HFFc6 (cell line): ENCODE results near the gene EOMES. TPM values are rescaled to one million over a fixed set of nuclear protein-coding genes. Genes with fewer than 3 reads are reported as not detected.
A peak's percentile ranks its signal among the peaks of the same experiment; 100 is the strongest.

Experiments
- DNase-seq: peaks from one replicate; pipeline ENCODE4 v3.0.0-alpha.2; 2018
- H3K27ac Mint-ChIP-seq: 2 replicates; pipeline ENCODE4 v1.8.0; 2020; ENCODE audit warnings: mild to moderate bottlenecking, mixed read lengths
- H3K27me3 Mint-ChIP-seq: 2 replicates; pipeline ENCODE4 v1.8.0; 2021; ENCODE audit warnings: mild to moderate bottlenecking, moderate library complexity, mixed read lengths; ENCODE audit not compliant: insufficient read depth
- H3K36me3 Mint-ChIP-seq: 2 replicates; pipeline ENCODE4 v1.8.0; 2021; ENCODE audit warnings: low read depth, mixed read lengths
- H3K4me1 Mint-ChIP-seq: 2 replicates; pipeline ENCODE4 v1.8.0; 2020; ENCODE audit warnings: low read depth, mixed read lengths
- H3K4me3 Mint-ChIP-seq: 2 replicates; pipeline ENCODE4 v1.8.0; 2020; ENCODE audit warnings: mild to moderate bottlenecking, moderate library complexity, mixed read lengths
- H3K9me3 Mint-ChIP-seq: 2 replicates; pipeline ENCODE4 v1.8.0; 2020; ENCODE audit warnings: mild to moderate bottlenecking, mixed read lengths
- CTCF ChIP-seq: fragments of 200-600 bp; sonication (generic); IDR thresholded peaks from 2 replicates; pipeline ENCODE4 v1.5.0; 2021; ENCODE audit warnings: antibody characterized with exemption, mild to moderate bottlenecking
- total RNA-seq, 6 experiments: library from RNA; stranded (reverse); fragmentation: NEBNext Ultra II Directional; extraction: Animal tissue kit (Norgen Biotek cat#: 25700); gene quantifications; 2 replicates in 1 of 6; 3 replicates in 5 of 6; pipeline ENCODE4 v1.2.3, GENCODE V29; 2021

The EOMES gene
- total RNA-seq, 6 experiments from 2014 or later = not detected

GRCh38 chr3:27670619-27671018 is 51.5 kb downstream of the EOMES start:
- H3K36me3 Mint-ChIP-seq = no peaks in the 10 kb centered on the region
- peaks cover 31% of the 10 kb centered on the region for H3K4me1 Mint-ChIP-seq
- no peak for TF ChIP-seq CTCF
- H3K27ac Mint-ChIP-seq = no peak overlapping the region
- H3K27me3 Mint-ChIP-seq = no peaks in the 10 kb centered on the region; the same call in none of the 2 replicates
- H3K4me3 Mint-ChIP-seq = no peak overlapping the region
- H3K9me3 Mint-ChIP-seq = no peaks in the 10 kb centered on the region
- no peak for DNase-seq

GRCh38 chr3:27669591-27669990 is 52.5 kb downstream of the EOMES start:
- no peaks in the 10 kb centered on the region for H3K9me3 Mint-ChIP-seq
- no peaks in the 10 kb centered on the region for H3K36me3 Mint-ChIP-seq
- peaks cover 21% of the 10 kb centered on the region for H3K4me1 Mint-ChIP-seq
- no peaks in the 10 kb centered on the region; the same call in none of the 2 replicates for H3K27me3 Mint-ChIP-seq
- no peak for TF ChIP-seq CTCF
- DNase-seq = no peak
- H3K27ac Mint-ChIP-seq = no peak overlapping the region
- no peak overlapping the region for H3K4me3 Mint-ChIP-seq

- no peak for TF ChIP-seq CTCF
- H3K36me3 Mint-ChIP-seq = no peaks in the 10 kb centered on the region
- H3K27me3 Mint-ChIP-seq = no peaks in the 10 kb centered on the region; the same call in none of the 2 replicates
- H3K4me1 Mint-ChIP-seq = peaks cover 16% of the 10 kb centered on the region
- H3K9me3 Mint-ChIP-seq = no peaks in the 10 kb centered on the region
- no peak overlapping the region for H3K4me3 Mint-ChIP-seq
- H3K27ac Mint-ChIP-seq = no peak overlapping the region
- DNase-seq = no peak
Observed at GRCh38 chr3:27667751-27668150, 54.4 kb downstream of the EOMES start.

GRCh38 chr3:27666708-27667107 is 55.4 kb downstream of the EOMES start:
- peaks cover 27% of the 10 kb centered on the region for H3K4me1 Mint-ChIP-seq
- peak; percentile 29 for TF ChIP-seq CTCF
- peak overlapping the region; percentile 71 for H3K27ac Mint-ChIP-seq

GRCh38 chr3:27666272-27666671 is 55.9 kb downstream of the EOMES start:
- Mint-ChIP-seq H3K9me3 (no peaks in the 10 kb centered on the region), H3K27me3 (no peaks in the 10 kb centered on the region; the same call in none of the 2 replicates), H3K4me1 (peaks cover 29% of the 10 kb centered on the region), H3K36me3 (no peaks in the 10 kb centered on the region), H3K4me3 (peak overlapping the region; percentile 45), H3K27ac (peak overlapping the region; percentile 71)
- TF ChIP-seq CTCF = no peak
- no peak for DNase-seq

More at GRCh38 chr3:27666708-27667107, 55.4 kb downstream of the EOMES start:
- peak; percentile 91 for DNase-seq
- peak overlapping the region; percentile 45 for H3K4me3 Mint-ChIP-seq
- no peaks in the 10 kb centered on the region for H3K36me3 Mint-ChIP-seq
- H3K9me3 Mint-ChIP-seq = no peaks in the 10 kb centered on the region
- H3K27me3 Mint-ChIP-seq = no peaks in the 10 kb centered on the region; the same call in none of the 2 replicates

Other genes with a start within 250 kb of the EOMES start
- 10 to 100 TPM; 42.6 to 58.8 (median 51.7) TPM for gene SLC4A7, start 237.9 kb downstream of the EOMES start, total RNA-seq